Tibial nerve (tissue), 4 donors: ENCODE results near the gene TNFAIP2. TPM values are rescaled to one million over a fixed set of nuclear protein-coding genes. Genes with fewer than 3 reads are reported as not detected.

ENCODE experiments used
- DNase-seq, 2 donors: peaks; one replicate each; pipeline ENCODE4 v3.0.0-alpha.2; 2019; ENCODE audit warnings: low spot score in 2 of 2
- H3K27ac ChIP-seq, 4 donors: fragments of 200-600 bp; sonication (generic) in 3 of 4; one replicate each; pipeline ENCODE4 v1.5.1; 2017 to 2019; ENCODE audit warnings: mild to moderate bottlenecking in 1 of 4
- H3K27me3 ChIP-seq, 2 donors: fragments of 200-600 bp; sonication (generic) in 1 of 2; one replicate each; pipeline versions ENCODE4 v1.5.1 to v1.6.0; 2017 to 2019
- H3K36me3 ChIP-seq, 3 donors: fragments of 200-600 bp; sonication (generic); one replicate each; pipeline ENCODE4 v1.5.1; 2018 to 2019
- H3K4me1 ChIP-seq, 4 donors: fragments of 200-600 bp; sonication (generic) in 3 of 4; one replicate each; pipeline ENCODE4 v1.5.1; 2017 to 2019
- H3K4me3 ChIP-seq, 4 donors: fragments of 200-600 bp; sonication (generic) in 3 of 4; one replicate each; pipeline ENCODE4 v1.5.1; 2017 to 2019; ENCODE audit warnings: mild to moderate bottlenecking in 1 of 4, moderate library complexity in 1 of 4
- H3K9me3 ChIP-seq, 4 donors: fragments of 200-600 bp; sonication (generic) in 3 of 4; one replicate each; pipeline ENCODE4 v1.5.1; 2017 to 2019
- CTCF ChIP-seq, 5 experiments: fragments of 200-600 bp in 3 of 5; fragments of 450-650 bp in 2 of 5; sonication (generic) in 3 of 5; IDR thresholded peaks; one replicate each; pipeline ENCODE4 v1.5.1; 2016 to 2019; ENCODE audit warnings: antibody characterized with exemption in 5 of 5, mild to moderate bottlenecking in 3 of 5, moderate library complexity in 2 of 5
- EP300 ChIP-seq, 2 donors: sonication (generic); formaldehyde crosslinking; IDR thresholded peaks; one replicate each; pipeline ENCODE4 v1.6.1; 2017; ENCODE audit warnings: antibody characterized with exemption in 2 of 2, mild to moderate bottlenecking in 1 of 2
- POLR2A ChIP-seq, 2 donors: fragments of 450-650 bp; IDR thresholded peaks; one replicate each; pipeline ENCODE4 v1.6.1; 2017; ENCODE audit warnings: antibody characterized with exemption in 2 of 2, mild to moderate bottlenecking in 2 of 2, moderate library complexity in 2 of 2
- WGBS, 2 donors: methylation state at CpG; one replicate each; pipeline ENCODE4 v1.1.5; 2018; 5-methylcytosine and 5-hydroxymethylcytosine counted together
- total RNA-seq, 4 donors: library from RNA; depleted of rRNA; stranded (reverse); fragments of >200 nt; gene quantifications; one replicate each; pipeline ENCODE4 v1.1.0, GENCODE V29; 2016

TNFAIP2 gene
- total RNA-seq, 4 donors from 2014 or later: 42.9 to 49.4 (median 47.8) TPM

- H3K4me3 ChIP-seq: no peak overlapping the region
- H3K9me3 ChIP-seq: no peaks in the 10 kb centered on the region
- 89 to 94% methylated on average over 4 of the region's 4 CpGs for WGBS, 2 donors
- no peak overlapping the region for H3K27ac ChIP-seq
- peaks cover 0 to 62% of the 10 kb centered on the region in 2 donors for H3K27me3 ChIP-seq
- H3K36me3 ChIP-seq: no peaks in the 10 kb centered on the region
- peaks cover 0 to 15% (median 4%) of the 10 kb centered on the region in 4 donors for H3K4me1 ChIP-seq
- TF ChIP-seq CTCF (IDR thresholded peaks at IDR 0.05) (no peak), EP300 (IDR thresholded peaks at IDR 0.05) (no peak)
- DNase-seq: no peak
These were observed 18.8 kb downstream of the TNFAIP2 start for GRCh38 chr14:103142026-103142425.

GRCh38 chr14:103142721-103143302 is 19.6 kb downstream of the TNFAIP2 start:
- 75 to 92% methylated on average over 5 of the region's 5 CpGs for WGBS, 2 donors

GRCh38 chr14:103143506-103143905 is 20.2 kb downstream of the TNFAIP2 start:
- no peaks in the 10 kb centered on the region for H3K36me3 ChIP-seq
- H3K4me1 ChIP-seq: peaks cover 0 to 10% (median 4%) of the 10 kb centered on the region in 4 donors
- no peak for DNase-seq
- WGBS, 2 donors: 73 to 82% methylated on average over 6 of the region's 6 CpGs
- H3K27ac ChIP-seq: no peak overlapping the region
- H3K27me3 ChIP-seq: peaks cover 0 to 62% of the 10 kb centered on the region in 2 donors
- TF ChIP-seq EP300 (IDR thresholded peaks at IDR 0.05): no peak
- TF ChIP-seq POLR2A (IDR thresholded peaks at IDR 0.05): no peak
- TF ChIP-seq CTCF (IDR thresholded peaks at IDR 0.05): no peak
- no peak overlapping the region for H3K4me3 ChIP-seq
- no peaks in the 10 kb centered on the region for H3K9me3 ChIP-seq

More at GRCh38 chr14:103142721-103143302, 19.6 kb downstream of the TNFAIP2 start:
- peaks cover 0 to 62% of the 10 kb centered on the region in 2 donors for H3K27me3 ChIP-seq
- H3K27ac ChIP-seq: no peak overlapping the region
- TF ChIP-seq CTCF (IDR thresholded peaks at IDR 0.05) (no peak), POLR2A (IDR thresholded peaks at IDR 0.05) (no peak), EP300 (IDR thresholded peaks at IDR 0.05) (no peak)
- peaks cover 0 to 15% (median 4%) of the 10 kb centered on the region in 4 donors for H3K4me1 ChIP-seq
- H3K4me3 ChIP-seq: no peak overlapping the region
- DNase-seq: no peak
- H3K36me3 ChIP-seq: no peaks in the 10 kb centered on the region
- H3K9me3 ChIP-seq: no peaks in the 10 kb centered on the region

- no peaks in the 10 kb centered on the region for H3K36me3 ChIP-seq
- no peak for TF ChIP-seq EP300 (IDR thresholded peaks at IDR 0.05)
- no peak for TF ChIP-seq CTCF (IDR thresholded peaks at IDR 0.05)
- no peak for TF ChIP-seq POLR2A (IDR thresholded peaks at IDR 0.05)
- peaks cover 0 to 56% of the 10 kb centered on the region in 2 donors for H3K27me3 ChIP-seq
- no peak overlapping the region for H3K27ac ChIP-seq
- H3K9me3 ChIP-seq: no peaks in the 10 kb centered on the region
- H3K4me1 ChIP-seq: peaks cover 0 to 4% (median 2%) of the 10 kb centered on the region in 4 donors
- DNase-seq: no peak
- 34 to 48% methylated on average over 4 of the region's 4 CpGs for WGBS, 2 donors
- H3K4me3 ChIP-seq: no peak overlapping the region
These were observed 20.8 kb downstream of the TNFAIP2 start for GRCh38 chr14:103144085-103144484.

GRCh38 chr14:103146141-103146709 is 23.0 kb downstream of the TNFAIP2 start:
- Histone ChIP-seq H3K4me3 (no peak overlapping the region), H3K27ac (no peak overlapping the region), H3K36me3 (no peaks in the 10 kb centered on the region), H3K27me3 (peaks cover 0 to 40% of the 10 kb centered on the region in 2 donors), H3K9me3 (no peaks in the 10 kb centered on the region), H3K4me1 (no peaks in the 10 kb centered on the region)
- 86 to 88% methylated on average over 16 to 19 of the region's 19 CpGs for WGBS, 2 donors
- no peak for TF ChIP-seq POLR2A (IDR thresholded peaks at IDR 0.05)
- TF ChIP-seq EP300 (IDR thresholded peaks at IDR 0.05): no peak
- TF ChIP-seq CTCF (IDR thresholded peaks at IDR 0.05): no peak
- no peak for DNase-seq
